ENCODE data around the gene ANTXR1.

DNA sequence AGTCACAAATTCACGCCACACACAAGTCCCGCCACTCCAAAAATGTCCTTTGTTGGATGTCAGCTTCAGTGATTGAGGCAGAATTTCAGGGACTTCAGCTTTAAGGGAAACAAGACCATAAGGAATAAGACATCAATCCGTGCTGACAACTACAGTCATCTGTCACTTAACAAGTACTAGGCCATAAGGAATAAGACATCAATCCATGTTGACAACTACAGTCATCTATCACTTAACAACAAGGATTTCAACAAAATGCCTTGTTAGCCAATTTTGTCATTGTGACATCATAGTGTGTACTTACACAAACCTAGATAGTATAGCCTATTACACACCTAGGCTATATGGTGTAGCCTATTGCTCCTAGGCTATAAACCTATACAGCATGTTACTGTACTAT, 58.0 kb downstream of the ANTXR1 start:
- TF ChIP-seq, protein P1, sequence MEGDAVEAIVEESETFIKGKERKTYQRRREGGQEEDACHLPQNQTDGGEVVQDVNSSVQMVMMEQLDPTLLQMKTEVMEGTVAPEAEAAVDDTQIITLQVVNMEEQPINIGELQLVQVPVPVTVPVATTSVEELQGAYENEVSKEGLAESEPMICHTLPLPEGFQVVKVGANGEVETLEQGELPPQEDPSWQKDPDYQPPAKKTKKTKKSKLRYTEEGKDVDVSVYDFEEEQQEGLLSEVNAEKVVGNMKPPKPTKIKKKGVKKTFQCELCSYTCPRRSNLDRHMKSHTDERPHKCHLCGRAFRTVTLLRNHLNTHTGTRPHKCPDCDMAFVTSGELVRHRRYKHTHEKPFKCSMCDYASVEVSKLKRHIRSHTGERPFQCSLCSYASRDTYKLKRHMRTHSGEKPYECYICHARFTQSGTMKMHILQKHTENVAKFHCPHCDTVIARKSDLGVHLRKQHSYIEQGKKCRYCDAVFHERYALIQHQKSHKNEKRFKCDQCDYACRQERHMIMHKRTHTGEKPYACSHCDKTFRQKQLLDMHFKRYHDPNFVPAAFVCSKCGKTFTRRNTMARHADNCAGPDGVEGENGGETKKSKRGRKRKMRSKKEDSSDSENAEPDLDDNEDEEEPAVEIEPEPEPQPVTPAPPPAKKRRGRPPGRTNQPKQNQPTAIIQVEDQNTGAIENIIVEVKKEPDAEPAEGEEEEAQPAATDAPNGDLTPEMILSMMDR (IDR thresholded peaks at IDR 0.05), result no peak
- TF ChIP-seq POLR2A (IDR thresholded peaks at IDR 0.05), result no peak
